H1 (cell line): ENCODE results near the gene TBC1D24. TPM values are rescaled to one million over a fixed set of nuclear protein-coding genes. Genes with fewer than 3 reads are reported as not detected.

Source experiments
- ATF3 ChIP-seq: IDR thresholded peaks from 2 replicates; pipeline ENCODE4 v1.6.1; 2011; ENCODE audit warnings: low read depth, mild to moderate bottlenecking, low read length; ENCODE audit not compliant: insufficient read depth
- CHD1 ChIP-seq: IDR thresholded peaks from 2 replicates; pipeline ENCODE4 v1.6.1; 2012; ENCODE audit warnings: low read depth, low read length, improper control_type of control experiment
- CHD7 ChIP-seq: fragments of 300-600 bp; sonication (generic); IDR thresholded peaks from 2 replicates; pipeline ENCODE4 v1.7.1; 2012; ENCODE audit warnings: low read length, moderate library complexity, mild to moderate bottlenecking, inconsistent platforms; ENCODE audit not compliant: insufficient replicate concordance
- JUN ChIP-seq: IDR thresholded peaks from 2 replicates; pipeline ENCODE4 v1.6.1; 2011; ENCODE audit warnings: low read depth, mild to moderate bottlenecking, improper control_type of control experiment, low read length
- KDM1A ChIP-seq: fragments of 200-600, 300-600 bp; sonication (generic); IDR thresholded peaks from 2 replicates; pipeline ENCODE4 v1.7.1; 2016; ENCODE audit warnings: mild to moderate bottlenecking, low read length, borderline replicate concordance
- RAD21 ChIP-seq, 2 experiments: IDR thresholded peaks in 1 of 2; conservative IDR thresholded peaks in 1 of 2; 2 replicates each; pipeline ENCODE4 v1.6.1; 2011; ENCODE audit warnings: low read depth in 2 of 2, low read length in 2 of 2, improper control_type of control experiment in 1 of 2, inconsistent platforms in 1 of 2, mild to moderate bottlenecking in 1 of 2, moderate library complexity in 1 of 2
- SIN3A ChIP-seq, 2 experiments: IDR thresholded peaks in 1 of 2; conservative IDR thresholded peaks in 1 of 2; 2 replicates each; pipeline ENCODE4 v1.6.1; 2011 to 2012; ENCODE audit warnings: low read length in 2 of 2, improper control_type of control experiment in 1 of 2, low read depth in 1 of 2, mild to moderate bottlenecking in 1 of 2
- SP2 ChIP-seq: IDR thresholded peaks from 2 replicates; pipeline ENCODE4 v1.6.1; 2012; ENCODE audit warnings: mild to moderate bottlenecking, low read length, inconsistent platforms
- SP4 ChIP-seq: IDR thresholded peaks from 2 replicates; pipeline ENCODE4 v1.6.1; 2012; ENCODE audit warnings: low read length, inconsistent platforms
- TBP ChIP-seq: IDR thresholded peaks from 2 replicates; pipeline ENCODE4 v1.6.1; 2011; ENCODE audit warnings: low read depth, low read length, improper control_type of control experiment
- polyA plus RNA-seq, 7 experiments: library from polyadenylated mRNA; depleted of rRNA in 3 of 7; stranded (reverse) in 5 of 7; unstranded in 2 of 7; fragments of >200 nt in 5 of 7; fragments of 200-250 nt in 2 of 7; gene quantifications; 1 replicate in 5 of 7; 2 replicates in 1 of 7; 4 replicates in 1 of 7; pipeline versions ENCODE4 v1.2.1 to v1.2.3, GENCODE V29; 2011 to 2013; ENCODE audit warnings: missing spikeins in 2 of 7, mixed read lengths in 2 of 7
- total RNA-seq: library from RNA; stranded (reverse); fragmentation: NEBNext Ultra II Directional; extraction: Animal tissue kit (Norgen Biotek cat#: 25700); gene quantifications from 2 replicates; pipeline ENCODE4 v1.2.1, GENCODE V29; 2021

TBC1D24 gene
- total and polyA plus RNA-seq, 2 of the 8 experiments (the other 6 are each of a cell fraction or from before 2014, with no cell fraction given) = 8.7 to 21.5 TPM

- TF ChIP-seq CHD7 (no peak), SIN3A (conservative IDR thresholded peaks at IDR 0.05 in 1 of 2, IDR thresholded peaks at IDR 0.05 in 1 of 2; ENCODE audit: low read depth in 1 of 2, low read length in 2 of 2) (no peak), KDM1A (no peak), SP2 (no peak), SP4 (no peak), ATF3 (no peak), CHD1 (no peak), JUN (no peak), RAD21 (IDR thresholded peaks at IDR 0.05 in 1 of 2, conservative IDR thresholded peaks at IDR 0.05 in 1 of 2; ENCODE audit: low read depth in 2 of 2, low read length in 2 of 2) (no peak), TBP (no peak)
Measured at GRCh38 chr16:2499890-2500429, 25.0 kb downstream of the TBC1D24 start (continued).
